ENCODE data around the gene USP35. TPM values are rescaled to one million over a fixed set of nuclear protein-coding genes. Genes with fewer than 3 reads are reported as not detected.
A peak's percentile ranks its signal among the peaks of the same experiment; 100 is the strongest.

Gene USP35
- total and polyA plus RNA-seq, 2 experiments from 2014 or later, result 2.9 to 7.3 TPM

DNA sequence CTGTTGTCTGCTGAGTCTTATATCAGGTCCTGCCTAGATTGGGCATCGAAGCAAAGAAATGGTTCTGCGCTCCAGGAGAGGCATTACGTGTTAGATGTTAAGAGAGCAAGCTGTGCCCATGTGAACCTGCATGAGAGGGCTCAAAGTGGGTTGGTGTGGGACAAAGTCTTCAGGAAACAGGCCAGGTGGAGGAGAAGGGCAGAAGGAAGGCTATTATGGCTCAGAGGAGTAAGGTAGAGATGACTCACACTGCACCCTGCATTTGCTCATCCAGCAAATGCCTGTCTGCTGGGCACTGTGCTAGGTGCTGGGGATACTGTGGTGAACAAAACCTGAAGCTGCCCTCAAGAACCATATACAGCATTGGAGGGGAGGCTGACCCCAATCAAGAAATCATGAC, 5.8 kb downstream of the USP35 start:
- no peak for TF ChIP-seq EZH2phosphoT487 (IDR thresholded peaks at IDR 0.05; ENCODE audit: low read depth, severe bottlenecking, unreplicated experiment)
- TF ChIP-seq CTCF (IDR thresholded peaks at IDR 0.05; ENCODE audit: poor library complexity), result no peak
- no peak for TF ChIP-seq EZH2 (IDR thresholded peaks at IDR 0.05; ENCODE audit: borderline replicate concordance)
- Histone ChIP-seq H3K79me2 (peaks cover 47% of the 10 kb centered on the region), H3K4me1 (ENCODE audit: insufficient read depth) (peaks cover 17% of the 10 kb centered on the region), H3K9me3 (ENCODE audit: low read depth) (no peaks in the 10 kb centered on the region), H2AFZ (no peak overlapping the region), H3K27ac (no peak overlapping the region), H3K4me2 (no peak overlapping the region), H4K20me1 (ENCODE audit: insufficient read depth, poor library complexity, severe bottlenecking) (peaks cover 2% of the 10 kb centered on the region), H3K9me2 (replicated peaks; ENCODE audit: insufficient read depth) (no peaks in the 10 kb centered on the region), H3K36me3 (replicated peaks; ENCODE audit: insufficient read depth, low read depth) (no peaks in the 10 kb centered on the region), H3K27me3 (no peaks in the 10 kb centered on the region), H3K4me3 (no peak overlapping the region)
- DNase-seq (ENCODE audit: low spot score), result peak; percentile 34
- 98% methylated on average over 3 of the region's 3 CpGs for WGBS (ENCODE audit: low lambda C conversion rate, missing lambda C conversion rate)

GRCh38 chr11:78195917-78196560, 7.3 kb downstream of the USP35 start:
- H2AFZ ChIP-seq, result no peak overlapping the region
- H3K79me2 ChIP-seq, result peaks cover 31% of the 10 kb centered on the region
- H3K9me3 ChIP-seq (ENCODE audit: low read depth), result no peaks in the 10 kb centered on the region
- no peaks in the 10 kb centered on the region for H3K36me3 ChIP-seq (replicated peaks; ENCODE audit: insufficient read depth, low read depth)
- H3K27me3 ChIP-seq, result no peaks in the 10 kb centered on the region
- H4K20me1 ChIP-seq (ENCODE audit: insufficient read depth, poor library complexity, severe bottlenecking), result no peaks in the 10 kb centered on the region
- no peak for DNase-seq (ENCODE audit: low spot score)
- H3K27ac ChIP-seq, result no peak overlapping the region
- TF ChIP-seq EZH2 (IDR thresholded peaks at IDR 0.05; ENCODE audit: borderline replicate concordance), result no peak
- TF ChIP-seq EZH2phosphoT487 (IDR thresholded peaks at IDR 0.05; ENCODE audit: low read depth, severe bottlenecking, unreplicated experiment), result no peak
- TF ChIP-seq CTCF (IDR thresholded peaks at IDR 0.05; ENCODE audit: poor library complexity), result no peak
- H3K4me2 ChIP-seq, result no peak overlapping the region
- H3K4me3 ChIP-seq, result no peak overlapping the region
- WGBS (ENCODE audit: low lambda C conversion rate, missing lambda C conversion rate), result over 99% methylated on average over 55 of the region's 60 CpGs
- peaks cover 10% of the 10 kb centered on the region for H3K4me1 ChIP-seq (ENCODE audit: insufficient read depth)
- no peaks in the 10 kb centered on the region for H3K9me2 ChIP-seq (replicated peaks; ENCODE audit: insufficient read depth)

DNA sequence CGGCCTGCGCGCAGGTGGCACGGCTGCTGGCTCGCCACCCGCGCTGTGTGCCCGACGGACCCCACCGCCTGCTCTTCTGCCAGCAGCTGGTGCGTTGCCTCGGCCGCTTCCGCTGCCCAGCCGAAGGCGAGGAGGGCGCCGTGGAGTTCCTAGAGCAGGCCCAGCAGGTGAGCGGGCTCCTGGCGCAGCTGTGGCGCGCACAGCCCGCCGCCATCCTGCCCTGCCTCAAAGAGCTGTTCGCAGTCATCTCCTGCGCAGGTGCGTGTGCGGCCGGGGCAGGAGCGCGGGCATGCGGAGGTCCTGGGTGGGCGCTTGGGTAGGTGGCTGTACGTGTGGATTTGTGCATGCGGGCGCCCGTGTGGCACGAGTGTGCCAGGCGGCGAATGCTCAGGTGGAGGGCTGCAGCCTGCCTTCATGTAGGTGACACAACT, 8.0 kb downstream of the USP35 start:
- Histone ChIP-seq H3K79me2 (peaks cover 28% of the 10 kb centered on the region), H3K27me3 (no peaks in the 10 kb centered on the region), H4K20me1 (ENCODE audit: insufficient read depth, poor library complexity, severe bottlenecking) (no peaks in the 10 kb centered on the region), H3K4me3 (no peak overlapping the region), H3K4me2 (no peak overlapping the region), H3K27ac (no peak overlapping the region), H3K4me1 (ENCODE audit: insufficient read depth) (peaks cover 10% of the 10 kb centered on the region), H3K9me3 (ENCODE audit: low read depth) (no peaks in the 10 kb centered on the region), H3K9me2 (replicated peaks; ENCODE audit: insufficient read depth) (no peaks in the 10 kb centered on the region), H3K36me3 (replicated peaks; ENCODE audit: insufficient read depth, low read depth) (no peaks in the 10 kb centered on the region), H2AFZ (no peak overlapping the region)
- no peak for TF ChIP-seq EZH2phosphoT487 (IDR thresholded peaks at IDR 0.05; ENCODE audit: low read depth, severe bottlenecking, unreplicated experiment)
- no peak for TF ChIP-seq CTCF (IDR thresholded peaks at IDR 0.05; ENCODE audit: poor library complexity)
- no peak for TF ChIP-seq EZH2 (IDR thresholded peaks at IDR 0.05; ENCODE audit: borderline replicate concordance)
- over 99% methylated on average over 37 of the region's 40 CpGs for WGBS (ENCODE audit: low lambda C conversion rate, missing lambda C conversion rate)
- no peak for DNase-seq (ENCODE audit: low spot score)

All from hepatocyte (in vitro differentiated cells).